Choroid plexus epithelial cell (primary cell): ENCODE results near the gene PTPRF.

Experiments
- DNase-seq: peaks from one replicate; pipeline ENCODE4 v3.0.0-alpha.2; 2010; ENCODE audit warnings: low read depth
- H3K4me3 ChIP-seq: 2 replicates; pipeline ENCODE4 v1.5.1; 2011; ENCODE audit warnings: low read depth, mild to moderate bottlenecking, control low read depth, low read length, moderate library complexity
- CTCF ChIP-seq: conservative IDR thresholded peaks from 2 replicates; pipeline ENCODE4 v1.5.1; 2011; ENCODE audit warnings: low read depth, mild to moderate bottlenecking, control low read depth, inconsistent platforms, low read length, moderate library complexity

The PTPRF gene

DNA sequence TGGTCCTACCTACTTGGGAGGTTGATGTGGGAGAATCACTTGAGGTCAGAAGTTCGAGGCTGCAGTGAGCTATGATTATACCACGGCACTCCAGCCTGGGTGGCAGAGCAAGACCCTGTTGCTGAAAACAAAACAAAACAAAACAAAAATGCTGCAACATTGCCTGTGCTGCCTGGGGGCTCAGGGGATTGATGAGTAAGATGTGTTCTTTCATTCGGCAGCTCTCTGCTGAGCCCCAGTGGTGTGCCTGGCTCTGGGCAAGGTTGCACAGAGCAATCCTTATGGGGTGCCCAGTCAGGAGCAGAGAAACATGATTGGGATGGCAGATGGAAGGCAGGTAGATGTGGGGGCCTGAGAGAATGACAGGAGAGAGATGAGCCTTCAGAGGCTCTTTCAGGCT is 90.7 kb downstream of the PTPRF start:
- no peak overlapping the region for H3K4me3 ChIP-seq
- DNase-seq = no peak
- TF ChIP-seq CTCF = no peak

GRCh38 chr1:43621861-43622260 is 91.2 kb downstream of the PTPRF start:
- no peak for DNase-seq
- no peak for TF ChIP-seq CTCF
- H3K4me3 ChIP-seq = no peak overlapping the region

DNA sequence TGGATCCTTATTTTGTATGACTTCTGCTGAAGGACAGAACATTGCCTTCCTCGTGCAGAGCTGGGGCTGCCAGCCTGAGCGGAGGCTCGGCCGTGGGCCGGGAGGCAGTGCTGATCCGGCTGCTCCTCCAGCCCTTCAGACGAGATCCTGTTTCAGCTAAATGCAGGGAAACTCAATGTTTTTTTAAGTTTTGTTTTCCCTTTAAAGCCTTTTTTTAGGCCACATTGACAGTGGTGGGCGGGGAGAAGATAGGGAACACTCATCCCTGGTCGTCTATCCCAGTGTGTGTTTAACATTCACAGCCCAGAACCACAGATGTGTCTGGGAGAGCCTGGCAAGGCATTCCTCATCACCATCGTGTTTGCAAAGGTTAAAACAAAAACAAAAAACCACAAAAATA is 91.8 kb downstream of the PTPRF start:
- DNase-seq = peak; percentile 35
- H3K4me3 ChIP-seq = no peak overlapping the region
- TF ChIP-seq CTCF = no peak

DNA sequence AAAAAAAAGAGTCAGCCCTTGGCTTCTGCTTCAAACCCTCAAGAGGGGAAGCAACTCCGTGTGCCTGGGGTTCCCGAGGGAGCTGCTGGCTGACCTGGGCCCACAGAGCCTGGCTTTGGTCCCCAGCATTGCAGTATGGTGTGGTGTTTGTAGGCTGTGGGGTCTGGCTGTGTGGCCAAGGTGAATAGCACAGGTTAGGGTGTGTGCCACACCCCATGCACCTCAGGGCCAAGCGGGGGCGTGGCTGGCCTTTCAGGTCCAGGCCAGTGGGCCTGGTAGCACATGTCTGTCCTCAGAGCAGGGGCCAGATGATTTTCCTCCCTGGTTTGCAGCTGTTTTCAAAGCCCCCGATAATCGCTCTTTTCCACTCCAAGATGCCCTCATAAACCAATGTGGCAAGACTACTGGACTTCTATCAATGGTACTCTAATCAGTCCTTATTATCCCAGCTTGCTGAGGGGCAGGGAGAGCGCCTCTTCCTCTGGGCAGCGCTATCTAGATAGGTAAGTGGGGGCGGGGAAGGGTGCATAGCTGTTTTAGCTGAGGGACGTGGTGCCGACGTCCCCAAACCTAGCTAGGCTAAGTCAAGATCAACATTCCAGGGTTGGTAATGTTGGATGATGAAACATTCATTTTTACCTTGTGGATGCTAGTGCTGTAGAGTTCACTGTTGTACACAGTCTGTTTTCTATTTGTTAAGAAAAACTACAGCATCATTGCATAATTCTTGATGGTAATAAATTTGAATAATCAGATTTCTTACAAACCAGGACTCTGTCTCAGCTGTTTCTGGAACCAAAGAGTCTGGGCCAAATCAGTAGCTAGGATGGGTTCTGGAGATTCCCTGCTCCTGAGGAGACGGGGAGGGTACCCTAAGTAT is 92.5 kb downstream of the PTPRF start:
- TF ChIP-seq CTCF = no peak
- no peak overlapping the region for H3K4me3 ChIP-seq
- DNase-seq = no peak

DNA sequence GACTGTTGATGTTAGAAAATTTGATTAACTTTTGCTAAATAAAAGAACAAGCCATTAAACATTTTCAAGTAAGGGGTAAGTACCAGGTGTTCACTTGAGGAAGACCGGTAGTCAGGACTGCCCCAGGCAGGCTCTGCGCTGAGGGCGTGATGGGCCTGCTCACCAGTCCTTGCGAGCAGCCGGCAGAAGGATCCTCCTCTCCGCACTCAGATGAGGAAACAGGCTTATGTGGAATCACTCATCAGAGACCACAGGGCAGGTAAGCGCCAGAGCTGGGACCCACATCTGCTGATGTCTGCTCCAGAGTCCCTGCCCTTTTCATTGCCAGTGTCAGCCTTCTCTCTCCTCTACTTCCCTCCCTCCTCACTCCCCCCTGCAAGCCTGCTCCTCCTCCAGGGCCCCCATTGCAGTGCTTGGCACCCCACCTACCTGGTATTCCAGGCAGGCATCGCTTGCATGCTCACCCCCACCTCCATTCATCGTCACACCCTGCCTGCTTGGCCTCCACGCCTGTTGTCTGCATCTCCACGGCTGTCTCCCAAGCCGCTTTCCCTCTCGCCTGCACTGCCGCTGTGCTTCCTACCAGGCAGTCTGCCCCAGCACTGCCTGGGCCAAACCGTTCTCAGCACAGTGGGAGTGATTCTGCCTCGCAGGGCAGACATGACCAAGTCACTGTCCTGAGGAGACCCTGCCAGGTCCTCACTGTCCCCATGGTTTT is 94.5 kb downstream of the PTPRF start:
- H3K4me3 ChIP-seq = no peak overlapping the region
- no peak for DNase-seq
- TF ChIP-seq CTCF = no peak

DNA sequence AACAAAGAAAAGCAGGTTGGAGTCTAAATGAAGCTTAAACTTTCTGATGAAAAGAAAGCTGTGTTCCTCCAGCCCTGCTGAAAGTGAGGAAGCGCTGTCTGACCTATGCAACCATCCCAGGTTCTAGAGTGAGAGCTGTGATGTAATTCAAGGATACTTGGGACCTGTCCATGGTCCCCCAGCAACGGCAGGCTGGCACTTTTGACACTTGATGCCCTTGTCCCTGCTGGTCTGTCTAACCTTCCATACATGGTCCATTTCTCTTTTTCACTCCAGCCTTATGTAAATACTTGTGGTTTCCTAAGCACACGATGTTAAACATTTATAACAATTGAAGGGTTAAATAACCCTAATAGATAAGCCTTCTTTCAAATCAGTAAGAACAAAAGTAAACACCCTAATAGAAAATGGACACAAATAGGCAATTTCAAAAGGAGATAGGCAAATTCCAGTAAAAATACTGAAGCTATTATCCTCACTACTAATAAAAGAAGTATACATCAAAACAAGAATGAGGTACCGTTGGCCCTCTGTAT is 101.5 kb downstream of the PTPRF start:
- no peak overlapping the region for H3K4me3 ChIP-seq
- DNase-seq = no peak
- TF ChIP-seq CTCF = no peak
